CD4-positive, alpha-beta T cell treated with Interleukin-4 for 4 hours (primary cell): ENCODE results near the gene SATB2.

Experiments used
- DNase-seq: peaks from one replicate; pipeline ENCODE4 v3.0.0-alpha.2; 2020

The SATB2 gene

DNA sequence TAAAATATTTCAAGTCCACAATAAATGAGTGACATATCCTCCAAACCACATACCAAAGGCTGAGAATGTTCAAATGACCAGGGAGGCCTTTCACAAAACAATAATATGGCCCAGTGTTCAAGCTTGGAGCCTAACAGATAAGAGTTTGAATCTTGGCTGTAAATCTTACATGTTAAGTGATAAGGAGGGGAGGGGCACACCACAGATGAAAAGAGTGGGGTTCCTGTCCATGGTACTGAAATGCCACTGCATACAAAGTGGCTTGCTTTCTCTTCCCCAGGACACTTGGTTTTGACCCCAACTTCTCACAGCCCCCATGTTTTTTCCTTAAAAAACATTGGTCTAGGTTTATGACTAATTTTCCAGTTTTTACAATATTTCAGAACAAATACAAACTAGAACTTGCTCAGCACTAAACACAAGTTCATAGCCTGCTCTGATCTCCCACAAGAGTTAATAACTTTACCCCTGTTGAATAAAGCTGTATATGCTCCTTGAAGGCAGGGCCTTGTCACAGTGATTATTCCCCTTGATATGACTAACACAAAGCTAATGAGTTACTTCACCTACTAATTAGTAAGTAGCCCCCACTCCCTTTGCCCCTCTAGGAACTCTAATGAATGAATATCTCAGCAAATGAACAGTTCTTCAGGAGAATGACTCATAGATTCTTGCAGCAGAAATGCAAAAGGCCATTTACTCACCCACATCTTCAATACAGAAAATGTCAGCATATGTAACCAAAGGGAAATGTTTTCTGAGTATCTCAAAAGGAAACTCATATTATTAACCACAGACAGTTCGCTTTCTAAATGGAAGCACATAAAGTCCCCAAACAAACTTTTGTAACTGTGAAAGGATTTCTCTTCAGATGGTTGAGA lies 142.2 kb downstream of the SATB2 start:
- no peak for DNase-seq

DNA sequence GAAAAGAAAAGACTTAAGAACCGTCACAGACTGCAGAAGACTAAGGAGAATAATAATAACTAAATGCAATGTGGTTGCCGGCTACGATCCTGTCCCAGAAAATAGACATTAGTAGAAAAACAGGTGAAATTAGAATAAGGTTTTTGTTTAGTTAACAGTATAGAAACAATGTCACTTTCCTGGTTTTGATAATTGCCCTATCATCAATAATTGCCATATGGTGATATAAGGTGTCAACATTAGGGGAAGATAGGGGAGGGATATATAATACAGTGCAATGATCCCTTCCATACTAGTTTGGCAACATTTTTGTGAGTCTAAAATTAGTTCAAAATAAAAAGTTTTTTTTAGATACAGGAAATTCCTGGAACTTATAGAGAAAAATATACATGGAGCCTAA lies 144.8 kb downstream of the SATB2 start:
- no peak for DNase-seq

GRCh38 chr2:199310771-199311585 lies 146.8 kb downstream of the SATB2 start:
- DNase-seq, result no peak

- no peak for DNase-seq
Measured at GRCh38 chr2:199309973-199310372, 147.8 kb downstream of the SATB2 start.

DNA sequence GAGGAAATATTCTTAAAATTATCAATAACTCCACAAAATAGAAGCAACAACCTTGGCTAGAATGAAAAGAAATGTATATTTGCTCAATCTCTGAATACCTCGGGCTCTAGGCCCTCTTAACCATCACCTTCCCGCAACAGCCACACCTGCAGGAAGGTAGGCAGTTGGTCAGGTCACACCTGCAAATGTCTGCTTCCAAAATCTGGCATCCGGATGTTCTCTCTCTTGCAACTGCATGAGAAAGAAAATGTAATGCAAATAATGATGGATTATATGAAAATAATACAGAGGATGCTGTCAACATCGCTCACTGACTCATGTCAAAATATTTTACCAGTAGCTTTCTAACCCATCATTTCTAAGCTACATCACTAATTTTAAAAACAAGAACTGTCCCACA lies 148.3 kb downstream of the SATB2 start:
- no peak for DNase-seq

DNA sequence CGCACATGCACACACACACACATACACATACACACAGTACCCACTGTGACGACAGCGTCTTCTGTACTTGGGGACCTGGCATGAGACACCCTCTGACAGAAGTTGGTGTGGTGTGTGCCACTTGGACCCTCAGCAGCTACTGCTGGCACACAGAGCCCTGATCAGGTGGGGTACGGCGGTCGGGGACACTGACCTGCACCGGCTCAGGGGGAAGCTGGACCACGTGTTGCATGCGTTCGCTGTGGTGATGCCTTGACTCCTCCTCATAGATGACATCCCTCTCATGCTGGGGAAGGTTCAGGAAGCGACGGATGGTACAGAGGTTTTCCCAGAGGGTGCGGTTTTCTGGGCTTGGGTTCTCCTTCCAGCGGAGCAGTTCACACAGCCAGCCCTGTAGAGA lies 149.2 kb downstream of the SATB2 start:
- no peak for DNase-seq

- DNase-seq, result no peak
Measured at GRCh38 chr2:199307461-199307860, 150.3 kb downstream of the SATB2 start.

- no peak for DNase-seq
Measured at GRCh38 chr2:199306116-199306515, 151.6 kb downstream of the SATB2 start.

DNA sequence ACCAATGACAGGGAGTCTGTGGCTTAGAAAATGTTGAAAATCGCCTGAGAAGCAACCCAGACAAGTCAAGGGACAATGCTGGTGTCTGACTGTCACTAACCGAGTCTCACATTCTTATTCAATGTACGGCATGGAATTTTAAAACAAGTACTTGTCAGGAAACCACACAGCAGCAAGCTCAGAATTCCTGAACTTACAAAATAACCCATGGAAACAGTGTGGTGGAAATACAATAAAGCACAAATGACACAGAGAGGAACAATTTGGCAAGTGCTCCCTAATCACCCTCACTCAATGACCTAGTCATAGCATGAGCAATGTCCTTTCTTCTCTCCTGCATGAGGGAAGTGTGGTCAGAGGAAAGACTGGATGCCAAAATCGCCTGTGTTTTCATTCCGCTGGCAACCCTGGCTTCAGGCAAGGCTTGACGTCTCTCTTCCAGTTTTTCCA lies 154.0 kb downstream of the SATB2 start:
- no peak for DNase-seq

- DNase-seq, result no peak
Measured at GRCh38 chr2:199302851-199303250, 154.9 kb downstream of the SATB2 start.

DNA sequence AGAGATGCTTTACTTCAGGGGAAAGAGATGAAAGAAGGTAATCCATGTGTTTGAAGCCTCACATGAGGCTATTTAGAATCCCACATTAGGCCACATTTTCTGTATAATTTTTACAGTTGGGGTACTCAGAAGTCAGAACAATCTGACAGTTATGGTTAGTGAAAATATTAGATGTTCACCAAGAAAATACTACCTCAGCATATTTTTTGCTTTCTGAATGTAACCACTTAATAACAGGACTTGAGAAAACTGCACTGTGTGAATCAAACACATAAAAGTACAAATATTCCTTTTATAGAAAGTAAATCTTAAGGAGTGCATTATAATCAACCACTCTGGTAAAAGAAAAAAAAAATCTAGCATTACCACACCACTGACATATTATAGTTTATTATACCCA lies 169.3 kb downstream of the SATB2 start:
- no peak for DNase-seq

- no peak for DNase-seq
Measured at GRCh38 chr2:199282309-199282708, 175.4 kb downstream of the SATB2 start.

DNA sequence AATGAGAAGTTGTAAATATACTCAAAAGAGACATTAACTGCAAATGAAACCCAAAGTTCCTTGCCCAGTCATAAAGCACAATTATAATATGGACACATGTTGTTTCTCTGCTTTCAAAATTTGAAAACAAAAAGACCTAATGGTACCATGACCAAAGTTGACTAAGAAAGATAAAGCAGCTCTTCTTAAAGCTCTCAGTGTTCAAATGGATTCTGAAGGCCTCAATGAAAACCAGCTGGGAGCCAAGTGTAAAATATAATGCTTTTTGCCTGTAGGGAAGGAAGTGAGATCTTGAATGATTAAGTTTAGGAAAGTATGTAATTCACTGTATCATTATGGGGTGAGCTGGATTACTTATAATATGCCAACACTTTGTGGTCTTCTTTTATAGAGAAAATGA lies 178.6 kb downstream of the SATB2 start:
- no peak for DNase-seq

GRCh38 chr2:199278099-199278498 lies 179.6 kb downstream of the SATB2 start:
- no peak for DNase-seq

- no peak for DNase-seq
Measured at GRCh38 chr2:199273042-199273511, 184.7 kb downstream of the SATB2 start.

DNA sequence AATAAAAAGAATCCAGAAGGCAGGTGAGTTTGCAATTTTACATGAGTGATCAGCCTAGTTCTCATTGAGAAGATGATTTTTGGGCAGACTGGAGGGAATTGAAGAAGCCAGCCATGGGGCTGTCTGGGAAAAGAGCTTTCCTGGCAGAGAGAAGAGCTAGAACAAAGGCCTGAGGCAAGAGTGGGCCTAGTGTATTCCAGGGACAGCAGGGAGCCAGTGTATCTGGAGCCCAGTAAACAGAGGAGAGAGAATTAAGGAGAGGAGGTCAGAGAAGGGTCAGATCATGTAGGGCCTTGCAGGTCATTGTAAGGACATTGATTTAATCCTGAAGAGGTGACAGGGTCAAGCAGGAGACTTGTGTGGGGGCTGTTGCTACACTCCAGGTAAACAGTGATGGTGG lies 195.8 kb downstream of the SATB2 start:
- DNase-seq, result no peak

GRCh38 chr2:199261239-199261638 lies 196.5 kb downstream of the SATB2 start:
- no peak for DNase-seq

DNA sequence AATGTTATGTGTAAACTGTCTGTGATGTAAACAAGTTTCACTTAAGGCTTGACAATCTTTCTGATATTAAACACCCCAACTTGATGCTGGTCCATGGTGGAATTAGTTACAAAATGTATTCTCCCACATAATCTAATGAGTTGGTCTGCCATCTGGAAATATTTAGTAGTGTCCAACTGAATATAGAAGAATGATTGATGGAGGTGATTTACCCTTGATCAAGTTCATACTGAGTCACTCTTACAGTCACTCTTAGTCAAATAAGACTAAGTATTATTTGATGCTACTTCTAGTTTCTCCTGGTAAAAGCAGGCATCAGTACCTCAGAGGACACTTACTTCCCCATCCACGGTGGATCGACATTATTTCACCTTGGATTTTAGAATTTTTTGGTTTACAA lies 198.1 kb downstream of the SATB2 start:
- no peak for DNase-seq

DNA sequence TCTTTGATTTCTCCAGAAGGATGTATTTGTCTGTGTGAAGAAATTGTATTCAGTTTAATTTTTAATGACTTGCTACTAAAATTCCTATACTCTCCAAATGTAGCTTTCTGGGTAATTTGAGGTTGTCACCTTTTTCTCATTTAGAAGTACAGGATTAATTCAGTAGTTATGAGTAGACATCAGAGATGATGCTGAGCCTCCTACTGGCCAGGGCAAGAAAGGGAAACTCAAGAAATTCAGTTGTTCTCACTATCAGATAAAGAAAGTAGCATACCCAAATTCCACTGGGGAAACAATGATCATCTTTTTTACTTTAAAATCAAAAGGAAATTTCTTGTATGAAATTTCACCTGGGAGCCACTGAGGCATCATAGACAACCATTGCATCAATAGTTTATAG lies 199.4 kb downstream of the SATB2 start:
- DNase-seq, result no peak

DNA sequence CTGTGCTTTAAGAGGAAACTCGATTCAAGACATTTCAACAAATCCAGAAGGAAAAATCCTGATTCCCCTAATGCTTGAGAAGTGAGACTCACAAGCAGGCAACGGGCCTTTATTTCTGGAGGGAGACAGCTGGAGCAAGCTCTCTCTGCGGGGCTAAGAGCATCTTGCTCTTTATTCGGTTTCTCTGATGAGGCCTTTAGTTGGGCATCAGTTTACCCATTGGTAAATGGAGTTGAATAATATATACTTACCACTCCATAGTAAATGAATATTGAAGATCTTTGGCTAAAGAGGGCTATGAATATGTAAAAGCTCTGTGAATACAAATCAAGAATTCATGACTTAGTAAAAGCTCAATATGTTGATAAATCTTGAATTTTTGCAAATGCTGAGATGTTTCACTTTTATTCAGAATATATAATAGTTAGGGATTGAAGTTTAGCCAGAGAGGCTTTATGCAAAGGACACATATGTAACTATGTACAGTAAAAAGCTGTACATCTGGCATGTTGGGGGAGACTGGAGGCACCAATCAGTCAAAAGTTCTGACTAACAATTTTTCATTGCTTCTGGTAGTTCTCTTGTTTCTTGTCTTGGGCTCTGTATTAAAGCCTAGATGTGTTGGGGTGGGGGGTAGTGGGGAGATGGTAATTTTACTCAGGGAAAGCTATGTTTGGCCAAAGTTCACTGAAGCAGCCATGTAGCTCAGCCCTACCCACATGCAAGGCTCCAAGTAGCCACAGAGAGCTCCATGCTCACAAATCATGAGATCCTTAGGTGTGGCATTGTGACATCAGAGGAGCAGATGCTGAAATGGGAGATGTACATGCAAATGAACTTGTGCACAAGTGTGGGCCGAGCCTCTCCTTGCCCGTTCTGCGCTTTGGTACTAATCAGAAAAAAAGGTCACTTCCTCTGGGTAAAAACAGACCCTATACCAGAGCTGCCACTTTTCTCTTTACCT lies 200.2 kb downstream of the SATB2 start:
- no peak for DNase-seq

DNA sequence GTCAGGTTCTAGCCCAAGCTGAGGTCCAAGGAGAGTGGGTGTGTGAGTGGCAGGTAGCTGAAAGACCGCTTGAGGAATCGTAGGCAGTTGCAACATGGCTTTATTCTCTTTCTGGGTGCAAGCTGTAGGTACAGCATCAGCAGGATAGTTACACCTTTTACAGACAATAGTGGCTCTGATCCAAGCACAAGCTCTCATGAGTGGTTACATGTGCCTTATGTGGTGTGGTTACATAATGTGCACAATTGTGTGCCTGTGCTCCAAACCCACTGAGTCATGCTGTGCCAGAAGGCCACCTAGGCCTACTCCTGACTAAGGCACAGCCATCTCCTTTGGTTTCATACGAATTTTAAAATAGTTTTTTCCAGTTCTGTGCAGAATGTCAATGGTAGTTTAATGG lies 227.6 kb downstream of the SATB2 start:
- no peak for DNase-seq

DNA sequence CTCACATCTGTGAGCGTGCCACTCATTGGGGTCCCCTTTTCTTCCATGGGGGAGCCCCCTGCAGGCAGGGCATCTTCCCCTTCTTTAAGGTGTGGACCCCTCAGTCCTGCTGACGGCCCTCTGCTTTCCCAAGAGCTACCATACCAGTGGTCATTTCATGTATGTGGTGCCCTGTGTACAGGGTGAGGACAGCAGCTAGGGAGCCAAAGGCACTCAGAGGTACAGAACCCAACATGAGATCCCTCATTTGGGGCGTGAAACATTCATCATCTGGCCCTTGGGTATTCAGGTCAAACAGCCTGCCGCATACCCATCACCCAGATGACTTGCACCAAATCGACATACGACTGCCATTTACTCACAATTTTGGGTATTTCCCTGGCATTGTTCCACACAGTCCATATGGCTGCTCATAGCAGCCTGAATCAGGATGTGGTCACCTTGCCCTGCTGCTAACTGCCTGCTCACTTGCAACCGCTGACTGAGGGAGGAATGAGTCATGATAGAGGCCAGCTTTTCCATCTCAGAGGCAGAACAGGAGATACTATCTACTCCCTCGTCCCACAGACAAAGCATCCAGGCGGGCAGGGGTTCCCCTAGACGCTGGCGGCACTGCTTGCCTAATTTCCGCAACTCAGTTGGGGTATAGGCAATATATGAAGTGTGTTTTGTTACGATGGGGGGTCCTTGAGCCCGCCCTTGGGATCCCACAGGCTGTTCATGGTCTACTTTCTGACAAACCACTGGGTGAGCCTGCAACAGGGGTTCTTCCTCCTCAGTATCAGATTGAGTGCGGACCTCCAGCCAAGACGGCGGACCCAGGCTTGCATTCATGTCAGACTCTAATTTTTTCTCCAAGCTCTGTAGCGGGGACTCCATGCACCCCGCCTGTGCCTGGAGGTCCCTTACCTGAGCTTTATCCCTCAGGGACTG lies 228.6 kb downstream of the SATB2 start:
- no peak for DNase-seq
